HG03095 (cell line): ENCODE results near the gene ABHD4.
"Not testable (repeated sequence)": the region's sequence is repeated elsewhere in the genome, so short reads cannot be mapped to it uniquely, and the experiment has no call there.

Source experiments
- ATAC-seq: cut with Tn5 transposase; IDR thresholded peaks from one replicate; pipeline ENCODE4 v1.9.1; 2021; ENCODE audit warnings: moderate library complexity; ENCODE audit not compliant: unreplicated experiment

The ABHD4 gene

GRCh38 chr14:22588526-22589095 lies 9.5 kb upstream of the ABHD4 start:
- no peak for ATAC-seq

- peak; percentile 81 for ATAC-seq
Measured at GRCh38 chr14:22589096-22589839, 8.8 kb upstream of the ABHD4 start, which contains the start of gene DAD1. Gene DAD1, minus strand, starts transcription at chr14:22589224. Its CDS starts 67 bp downstream, at chr14:22589157.

DNA sequence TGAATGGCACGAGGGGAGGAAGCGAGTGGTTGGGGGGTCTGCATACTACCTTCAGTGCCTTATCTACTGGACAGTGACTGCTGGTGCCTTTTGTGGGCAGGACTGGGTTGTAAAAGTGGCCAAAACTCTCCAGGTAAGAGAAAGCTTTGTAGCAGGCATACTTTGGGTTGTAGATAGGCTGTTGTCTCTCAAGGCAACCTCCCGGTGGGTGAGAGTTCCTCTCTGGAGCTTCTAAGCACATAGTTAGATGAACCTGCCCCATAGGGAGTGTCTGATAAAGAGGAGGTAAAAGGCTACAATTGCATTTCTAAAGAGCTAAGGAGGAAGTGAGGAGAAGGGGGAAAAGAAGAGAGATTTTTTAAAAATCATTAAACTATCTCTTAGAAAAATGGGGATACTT lies 4.9 kb upstream of the ABHD4 start:
- ATAC-seq: no peak

GRCh38 chr14:22593601-22594000 lies 4.5 kb upstream of the ABHD4 start:
- no peak for ATAC-seq

GRCh38 chr14:22594156-22594716 lies 3.9 kb upstream of the ABHD4 start:
- no peak for ATAC-seq

DNA sequence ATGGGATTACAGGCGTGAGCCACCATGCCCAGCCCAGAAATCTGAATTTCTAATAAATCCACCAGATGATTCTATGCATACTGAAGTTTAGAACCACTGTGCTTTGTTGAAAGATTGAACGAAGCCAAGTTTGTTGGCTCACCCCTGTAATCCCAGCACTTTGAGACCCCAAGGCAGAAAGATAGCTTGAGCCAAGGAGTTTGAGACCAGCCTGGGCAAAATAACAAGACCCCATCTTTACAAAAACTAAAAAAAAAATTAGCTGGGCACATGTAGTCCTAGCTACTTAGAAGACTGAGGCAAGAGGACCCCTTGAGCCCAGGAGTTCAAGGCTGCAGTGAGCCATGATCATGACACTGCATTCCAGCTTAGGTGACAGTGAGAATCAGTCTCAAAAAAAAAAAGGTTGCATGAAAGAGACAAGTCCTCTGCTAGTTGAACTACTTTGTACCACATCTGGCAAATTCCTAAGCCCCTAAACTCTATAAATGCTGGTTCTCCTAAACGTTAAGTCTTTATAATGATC lies 1.7 kb upstream of the ABHD4 start:
- ATAC-seq: no peak

DNA sequence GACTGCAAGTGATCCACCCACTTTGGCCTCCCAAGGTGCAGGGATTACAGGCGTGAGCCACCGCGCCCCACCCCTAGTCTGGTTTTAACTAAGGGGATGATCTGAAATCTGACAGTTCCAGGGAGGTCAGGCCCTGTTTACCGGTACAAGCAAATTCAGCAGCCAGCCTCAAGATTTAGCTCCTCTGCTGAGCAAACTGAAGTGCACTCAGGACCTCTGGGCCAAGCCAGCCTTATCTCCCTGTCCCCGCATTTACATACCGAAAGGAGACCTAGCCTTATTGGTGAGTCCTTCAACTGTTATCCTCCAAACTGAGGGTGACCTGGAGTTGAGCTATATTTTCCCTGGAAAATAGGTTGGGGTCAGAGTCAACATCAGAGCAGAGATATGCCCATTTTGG lies 835 bp upstream of the ABHD4 start:
- no peak for ATAC-seq

GRCh38 chr14:22597771-22598098 lies 365 bp upstream of the ABHD4 start:
- ATAC-seq: peak; percentile 19

- ATAC-seq: no peak
Measured at GRCh38 chr14:22598896-22599244, 770 bp downstream of the ABHD4 start.

GRCh38 chr14:22599349-22599748 lies 1.2 kb downstream of the ABHD4 start:
- ATAC-seq: no peak

DNA sequence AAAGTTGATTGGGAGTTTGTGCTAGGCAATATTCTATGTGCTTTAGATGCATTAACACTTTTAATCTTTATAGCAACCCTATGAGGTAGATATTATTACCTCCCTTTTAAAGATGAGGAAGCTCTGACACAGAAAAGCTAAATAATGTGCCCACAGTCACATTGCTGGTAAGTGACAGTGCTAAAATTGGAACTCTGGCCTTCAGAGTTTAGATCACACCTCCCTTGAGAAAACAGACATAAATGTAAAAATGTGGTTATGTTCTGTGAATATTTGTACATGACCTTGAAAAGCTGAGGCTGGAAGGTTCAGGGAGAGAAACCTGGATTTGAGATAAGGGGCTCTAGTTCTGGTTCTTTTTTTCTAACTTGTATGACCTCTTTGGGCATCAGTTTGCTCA lies 1.9 kb downstream of the ABHD4 start:
- ATAC-seq: no peak

GRCh38 chr14:22601456-22601855 lies 3.4 kb downstream of the ABHD4 start:
- ATAC-seq: no peak

GRCh38 chr14:22601996-22602395 lies 3.9 kb downstream of the ABHD4 start:
- no peak for ATAC-seq

DNA sequence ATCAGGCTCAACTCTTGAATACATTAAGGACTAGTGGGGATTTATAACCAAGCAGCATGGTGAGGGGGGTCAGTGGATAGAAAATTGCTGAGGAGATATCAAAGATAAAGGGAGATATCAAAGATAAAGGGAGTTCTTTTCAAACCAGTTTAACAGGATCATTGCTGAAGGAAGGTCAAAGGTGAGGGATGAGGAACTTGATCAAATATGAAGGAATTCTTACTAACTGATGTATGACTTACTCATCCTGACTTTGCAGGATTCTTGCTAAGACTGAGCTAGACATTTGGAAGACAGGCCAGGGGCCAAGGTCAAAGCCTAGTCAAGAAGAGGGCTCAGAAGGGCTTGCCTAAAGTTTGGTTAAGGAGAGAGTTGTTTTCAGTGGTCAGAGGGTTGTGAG lies 4.8 kb downstream of the ABHD4 start:
- ATAC-seq: no peak

DNA sequence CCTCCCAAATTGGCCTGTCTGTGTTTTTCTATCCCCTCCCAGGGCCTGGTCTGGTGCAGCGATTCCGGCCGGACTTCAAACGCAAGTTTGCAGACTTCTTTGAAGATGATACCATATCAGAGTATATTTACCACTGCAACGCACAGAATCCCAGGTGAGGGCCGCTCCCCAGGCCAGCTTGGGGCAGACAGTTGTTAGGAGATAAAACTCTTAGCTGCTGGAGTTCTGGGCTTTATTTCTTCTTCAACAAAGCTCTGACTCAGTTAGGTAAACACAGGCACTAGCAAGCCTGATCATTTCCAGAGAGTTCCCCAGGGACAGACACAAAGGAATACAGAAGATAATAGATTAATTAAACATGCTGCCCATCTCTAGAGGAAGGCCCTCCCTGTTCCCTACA lies 8.3 kb downstream of the ABHD4 start:
- no peak for ATAC-seq

DNA sequence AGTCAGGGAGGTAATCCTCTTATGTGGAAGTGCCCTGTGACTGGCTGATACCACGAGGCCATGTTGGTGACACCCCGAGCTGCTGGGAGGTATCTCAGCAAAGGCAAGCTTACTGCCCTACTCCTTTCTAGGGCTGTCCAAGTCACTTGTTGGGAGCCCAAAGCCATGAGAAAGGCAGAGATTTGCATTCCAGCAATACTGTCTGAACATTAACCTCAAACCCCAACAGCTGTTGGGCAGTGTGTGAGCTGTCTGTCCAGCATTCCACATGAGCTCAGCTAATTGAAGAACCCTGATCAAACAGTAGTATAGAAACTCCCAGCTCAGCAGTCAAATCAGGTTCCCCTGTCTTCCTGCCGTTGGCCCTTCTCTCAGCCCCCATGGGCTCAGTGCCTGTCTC lies 9.2 kb downstream of the ABHD4 start:
- ATAC-seq: no peak

DNA sequence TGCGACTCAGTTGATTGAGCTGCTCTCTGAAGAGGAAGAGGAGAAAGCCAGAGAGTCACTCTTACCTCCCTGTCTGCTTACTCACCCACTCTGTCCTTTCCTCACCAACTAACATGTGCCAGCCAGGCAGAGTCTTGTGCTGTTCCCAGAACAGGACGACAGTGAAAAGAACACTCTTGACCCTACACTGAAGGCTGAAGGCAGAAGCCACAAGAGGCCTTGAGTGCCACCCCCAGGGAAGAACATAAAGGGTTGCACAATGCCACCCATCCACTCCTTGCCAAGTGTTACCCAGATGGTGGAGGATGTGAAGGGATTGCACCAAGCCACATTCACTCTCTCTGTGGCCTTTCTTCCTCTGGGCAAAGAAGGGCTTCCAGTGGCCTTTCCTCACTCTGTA lies 12.8 kb downstream of the ABHD4 start:
- no peak for ATAC-seq

DNA sequence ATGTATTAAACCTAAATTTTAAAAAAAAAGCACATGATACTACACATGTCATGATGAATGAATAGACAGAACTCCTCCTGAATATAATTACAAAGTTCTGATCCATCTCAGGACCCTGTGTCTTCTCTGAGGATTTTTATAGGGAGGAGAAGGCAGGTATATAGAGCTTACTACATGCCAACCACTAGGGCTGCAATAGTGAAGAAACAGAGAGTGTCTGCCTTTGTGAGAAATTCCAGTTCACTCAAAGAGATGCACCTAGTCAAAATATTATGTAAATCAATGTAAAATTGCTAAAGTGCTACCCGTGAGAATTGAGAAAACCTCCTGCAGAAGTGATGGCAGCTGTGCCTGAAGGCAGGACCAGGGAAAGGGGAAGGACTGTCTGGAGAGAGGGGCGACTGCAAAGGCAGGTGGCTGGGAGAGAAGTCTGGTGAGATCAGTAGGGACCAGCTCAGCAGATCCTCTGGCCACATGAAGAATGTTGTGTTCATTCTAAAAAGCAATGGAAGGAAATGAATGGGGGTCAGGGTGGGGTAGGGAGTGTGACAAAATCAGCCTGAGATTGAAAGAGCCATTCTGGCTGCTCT lies 15.1 kb downstream of the ABHD4 start:
- ATAC-seq: no peak

DNA sequence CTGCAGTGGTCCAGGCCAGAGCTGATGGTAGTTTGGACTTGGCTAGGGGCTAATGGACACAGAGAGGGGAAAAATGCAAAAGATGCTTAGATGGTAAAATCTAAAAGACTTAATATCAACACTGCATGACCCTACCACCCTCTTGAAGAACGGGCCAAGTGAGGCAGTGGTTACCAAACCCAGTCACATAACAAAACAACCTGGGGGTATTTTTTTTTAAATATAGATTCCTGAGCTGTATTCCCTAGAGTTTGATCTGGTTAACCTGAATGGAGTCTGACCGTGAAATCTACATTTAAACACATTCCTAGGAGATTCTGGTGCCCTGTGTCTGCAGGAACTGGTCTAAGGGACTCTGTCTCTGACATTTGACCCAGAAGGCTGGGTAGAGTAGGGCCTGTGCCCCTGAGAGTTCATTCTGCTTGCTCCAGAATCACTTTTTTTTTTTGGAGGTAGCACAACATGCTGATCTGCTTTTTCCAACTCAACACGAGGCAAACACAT lies 15.7 kb downstream of the ABHD4 start:
- ATAC-seq: no peak

- ATAC-seq: peak; percentile 47
Measured at GRCh38 chr14:22614240-22614799, 16.2 kb downstream of the ABHD4 start.

DNA sequence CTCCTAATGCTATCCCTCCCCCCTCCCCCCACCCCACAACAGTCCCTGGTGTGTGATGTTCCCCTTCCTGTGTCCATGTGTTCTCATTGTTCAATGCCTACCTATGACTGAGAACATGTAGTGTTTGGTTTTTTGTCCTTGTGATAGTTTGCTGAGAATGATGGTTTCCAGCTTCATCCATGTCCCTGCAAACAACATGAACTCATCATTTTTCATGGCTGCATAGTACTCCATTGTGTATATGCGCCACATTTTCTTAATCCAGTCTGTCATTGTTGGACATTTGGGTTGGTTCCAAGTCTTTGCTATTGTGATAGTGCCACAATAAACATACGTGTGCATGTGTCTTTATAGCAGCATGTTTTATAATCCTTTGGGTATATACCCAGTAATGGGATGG lies 17.7 kb downstream of the ABHD4 start:
- not testable (repeated sequence) for ATAC-seq

DNA sequence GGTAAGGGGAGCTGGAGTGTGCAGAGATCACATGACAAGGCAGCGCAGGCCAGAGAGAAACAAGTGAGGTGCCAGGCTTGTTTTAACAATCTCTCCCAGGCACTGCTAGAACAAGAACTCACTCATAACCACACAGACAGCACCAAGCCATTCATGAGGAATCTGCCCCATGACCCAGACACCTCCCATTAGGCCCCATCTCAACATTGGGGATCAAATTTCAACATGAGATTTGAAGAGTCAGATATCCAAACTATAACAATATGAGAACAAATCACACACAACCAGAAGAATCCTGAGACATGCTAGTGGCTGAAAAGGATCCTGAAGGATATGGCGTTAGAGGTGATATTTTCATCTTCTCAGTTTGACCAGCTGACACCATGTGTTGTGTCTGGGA lies 24.2 kb downstream of the ABHD4 start:
- ATAC-seq: no peak
